Endometrial microvascular endothelial cells (primary cell): ENCODE data around the gene NKD2. TPM values are rescaled to one million over a fixed set of nuclear protein-coding genes. Genes with fewer than 3 reads are reported as not detected.

Experiments
- in situ Hi-C: cut with HindIII; loops from 2 replicates; pipeline ENCODE4 v1.10.0; 2017; ENCODE audit warnings: low sequenced_read_pairs, low pct_unique_long_range_greater_than_20kb; ENCODE audit errors: inconsistent ontology term
- total RNA-seq: library from RNA; depleted of rRNA; stranded (reverse); fragments of >200 nt; gene quantifications from one replicate; pipeline ENCODE4 v1.2.3, GENCODE V29; 2015; ENCODE audit errors: inconsistent ontology term

The NKD2 gene
- total RNA-seq, 1 donor from 2014 or later: not detected

DNA sequence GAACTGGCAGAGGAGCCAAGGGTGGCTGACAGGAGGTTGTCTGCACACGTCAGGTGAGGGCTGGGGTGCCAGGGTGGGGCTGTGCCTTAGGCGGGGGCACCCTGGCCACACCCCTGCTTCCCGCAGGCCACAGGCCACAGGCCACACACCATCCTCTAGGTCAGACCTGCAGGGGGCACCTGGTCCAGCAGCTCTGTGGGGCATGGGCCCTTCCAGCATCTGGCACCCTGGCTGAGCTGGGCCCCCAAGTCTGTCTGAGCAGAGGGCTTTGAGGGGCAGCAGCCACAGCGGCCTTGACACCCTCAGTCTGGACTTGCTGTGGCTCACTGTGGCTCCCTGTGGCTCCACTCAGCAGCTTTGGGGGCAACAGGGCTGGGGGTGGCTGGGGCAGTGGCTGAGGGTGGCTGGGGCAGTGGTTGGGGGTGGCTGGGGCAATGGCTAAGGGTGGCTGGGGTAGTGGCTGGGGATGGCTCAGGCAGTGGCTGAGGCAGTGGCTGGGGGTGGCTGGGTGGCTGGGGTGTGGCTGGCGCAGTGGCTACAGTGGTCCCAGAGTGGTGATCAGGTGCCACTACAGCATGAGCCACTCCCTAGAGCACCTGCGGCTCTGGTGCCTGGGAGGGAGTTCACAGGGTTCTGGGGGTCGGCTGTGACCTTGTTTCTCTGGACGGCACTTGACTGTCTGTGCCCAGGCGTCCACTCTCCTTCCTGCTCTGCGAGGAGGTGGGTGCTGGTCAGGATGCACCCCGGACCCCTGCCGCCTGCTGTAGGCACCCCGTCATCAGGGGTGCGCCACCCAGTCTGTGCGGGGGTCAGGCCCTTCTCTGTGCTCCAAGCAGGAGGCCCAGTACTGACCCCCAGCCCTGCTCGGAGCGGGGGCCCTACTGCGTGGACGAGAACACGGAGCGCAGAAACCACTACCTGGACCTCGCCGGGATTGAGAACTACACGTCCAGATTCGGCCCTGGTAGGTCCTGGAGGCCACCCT lies 27.1 kb downstream of the NKD2 start:
- in situ Hi-C loops: no loop called here

DNA sequence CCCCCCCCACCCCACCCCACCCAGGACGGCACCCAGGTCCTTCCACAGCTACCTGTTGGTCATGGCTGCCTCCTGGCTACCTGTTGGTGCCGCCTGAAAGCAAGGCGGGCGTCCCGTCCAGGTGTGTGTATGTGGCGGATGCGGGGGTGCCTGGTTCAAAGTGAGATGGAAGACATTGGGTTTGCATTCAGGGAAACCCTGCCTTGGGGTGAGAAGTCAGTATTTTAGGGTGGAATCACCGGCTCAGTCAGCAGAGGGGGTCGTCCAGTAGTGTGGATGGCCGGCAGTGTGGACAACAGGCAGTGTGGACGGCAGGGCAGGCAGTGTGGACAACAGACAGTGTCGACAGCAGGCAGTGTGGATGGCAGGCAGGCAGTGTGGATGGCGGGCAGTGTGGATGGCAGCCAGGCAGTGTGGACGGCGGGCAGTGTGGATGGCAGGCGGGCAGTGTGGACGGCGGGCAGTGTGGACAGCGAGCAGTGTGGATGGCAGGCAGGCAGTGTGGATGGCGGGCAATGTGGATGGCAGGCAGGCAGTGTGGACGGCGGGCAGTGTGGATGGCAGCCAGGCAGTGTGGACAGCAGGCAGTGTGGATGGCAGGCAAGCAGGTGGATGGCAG lies 28.0 kb downstream of the NKD2 start:
- in situ Hi-C loops: no loop called here

DNA sequence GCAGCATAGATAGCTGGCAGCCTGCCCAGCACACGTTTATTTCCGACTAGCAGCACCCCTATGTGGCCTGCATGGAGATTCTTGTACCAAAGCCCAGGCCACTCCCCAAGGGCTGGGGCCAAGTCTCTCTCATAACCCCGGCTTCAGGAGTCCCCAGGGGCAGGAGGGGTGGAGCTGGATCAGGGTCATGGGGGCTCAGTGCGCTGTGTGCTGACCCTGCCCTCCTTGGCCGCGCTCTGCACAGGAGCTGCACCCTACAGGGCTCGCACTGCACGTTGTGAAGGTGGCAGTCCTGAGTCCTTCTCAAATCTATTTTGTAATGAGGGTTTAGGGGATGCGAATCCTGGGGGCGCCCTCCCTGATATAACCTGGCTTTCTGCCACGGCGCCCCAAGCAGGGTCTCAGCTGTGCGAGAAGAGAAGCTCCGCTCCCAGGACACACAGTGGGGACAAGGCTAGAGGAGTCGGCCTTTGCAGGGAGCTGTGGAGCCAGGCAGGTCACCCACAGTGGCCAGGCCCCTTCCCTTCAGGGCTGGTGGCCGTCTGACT lies 28.6 kb downstream of the NKD2 start:
- in situ Hi-C loops: no loop called here

DNA sequence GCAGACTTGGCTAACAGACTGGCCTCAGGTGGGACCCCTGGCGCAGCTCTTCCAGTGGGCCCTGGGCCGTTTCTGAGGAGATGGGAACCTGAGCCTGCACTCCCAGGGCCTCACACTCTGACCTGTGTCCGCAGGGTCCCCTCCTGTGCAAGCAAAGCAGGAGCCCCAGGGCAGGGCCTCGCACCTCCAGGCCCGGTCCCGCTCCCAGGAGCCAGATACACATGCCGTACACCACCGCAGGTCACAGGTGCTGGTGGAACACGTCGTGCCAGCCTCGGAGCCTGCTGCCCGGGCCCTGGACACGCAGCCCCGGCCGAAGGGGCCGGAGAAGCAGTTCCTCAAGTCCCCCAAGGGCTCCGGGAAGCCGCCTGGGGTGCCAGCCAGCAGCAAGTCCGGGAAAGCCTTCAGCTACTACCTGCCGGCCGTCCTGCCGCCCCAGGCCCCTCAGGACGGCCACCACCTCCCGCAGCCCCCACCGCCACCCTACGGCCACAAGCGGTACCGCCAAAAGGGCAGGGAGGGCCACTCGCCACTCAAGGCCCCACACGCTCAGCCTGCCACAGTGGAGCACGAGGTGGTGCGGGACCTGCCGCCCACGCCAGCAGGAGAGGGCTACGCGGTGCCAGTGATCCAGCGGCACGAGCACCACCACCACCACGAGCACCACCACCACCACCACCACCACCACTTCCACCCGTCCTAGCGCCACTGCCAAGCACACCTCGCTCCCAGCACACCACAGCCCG lies 29.2 kb downstream of the NKD2 start:
- in situ Hi-C loops: no loop called here

DNA sequence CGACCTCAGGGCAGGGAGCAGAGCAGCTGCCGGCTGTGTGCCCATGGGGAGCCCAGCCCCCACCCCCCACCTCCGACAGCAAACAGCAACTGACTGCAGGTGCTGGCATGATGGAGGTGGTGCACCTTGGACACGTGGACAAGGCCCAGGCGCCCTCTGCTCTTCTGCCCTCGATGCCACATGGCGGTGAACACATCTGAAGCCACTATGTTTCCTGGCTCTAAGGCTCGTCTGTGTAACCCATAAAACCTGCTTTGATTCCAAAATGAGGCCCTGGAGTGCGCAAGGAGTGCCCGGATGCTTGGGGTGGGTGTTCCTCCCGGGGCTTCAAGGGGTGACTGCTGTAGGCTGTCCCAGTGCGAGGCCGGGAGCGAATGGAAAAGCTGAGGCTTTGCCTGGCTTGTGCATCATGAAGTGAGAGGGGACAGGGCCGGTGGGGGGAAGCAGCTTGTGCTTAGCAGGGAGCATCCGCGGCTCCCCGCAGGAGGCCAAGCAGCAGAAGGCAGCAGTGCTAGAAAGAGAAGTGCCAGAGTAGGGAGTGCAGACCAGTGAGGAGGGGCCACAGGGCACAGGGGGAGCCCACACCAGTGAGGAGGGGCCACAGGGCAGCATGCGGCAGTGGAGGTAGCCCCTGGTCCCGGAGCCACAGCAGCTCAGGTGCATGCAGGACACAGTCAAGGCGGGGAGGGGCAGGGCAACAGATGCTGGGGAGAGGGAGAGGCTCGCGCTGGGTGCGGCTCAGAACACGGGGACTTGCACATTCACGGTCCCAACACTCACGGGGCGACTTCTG lies 30.0 kb downstream of the NKD2 start:
- in situ Hi-C loops: no loop called here

DNA sequence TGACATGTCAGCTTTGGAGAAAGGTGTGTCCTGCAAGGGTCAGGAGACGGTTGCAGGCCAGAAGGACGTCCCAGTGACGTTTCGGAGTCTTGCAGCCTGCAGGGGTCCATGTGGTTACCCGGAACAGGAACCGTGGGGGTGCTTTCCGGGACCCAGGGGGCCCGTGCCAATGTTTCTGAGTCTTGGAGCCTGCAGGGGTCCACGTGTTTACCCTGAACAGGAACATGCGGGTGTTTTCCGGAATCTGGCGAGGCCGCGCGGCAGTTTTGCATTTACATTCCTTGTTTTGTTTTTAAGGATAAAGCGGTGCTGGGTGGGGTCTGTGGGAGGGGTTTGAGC lies 30.6 kb downstream of the NKD2 start:
- in situ Hi-C loops: no loop called here

DNA sequence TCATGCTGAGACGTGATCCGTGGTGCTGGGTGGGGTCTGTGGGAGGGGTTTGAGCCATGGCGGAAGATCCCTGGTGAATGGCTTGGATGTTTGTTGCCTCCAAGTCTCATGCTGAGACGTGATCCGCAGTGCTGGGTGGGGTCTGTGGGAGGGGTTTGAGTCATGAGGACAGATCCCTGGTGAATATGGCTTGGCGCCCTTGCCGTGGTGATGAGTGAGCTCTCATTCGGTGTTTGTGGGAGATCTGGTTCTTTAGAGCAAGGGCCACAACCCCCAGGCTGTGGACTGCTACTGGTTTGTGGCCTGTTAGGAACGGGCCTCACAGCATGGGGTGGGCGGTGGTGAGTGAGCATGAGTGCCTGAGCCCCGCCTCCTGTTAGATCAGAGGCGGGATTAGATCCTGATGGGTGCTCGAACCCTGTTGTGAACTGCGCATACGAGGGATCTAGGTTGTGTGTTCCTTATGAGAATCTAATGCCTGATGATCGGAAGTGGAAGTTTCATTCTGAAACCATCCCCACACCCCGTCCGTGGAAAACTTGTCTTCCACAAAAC lies 31.2 kb downstream of the NKD2 start:
- in situ Hi-C loops: no loop called here

DNA sequence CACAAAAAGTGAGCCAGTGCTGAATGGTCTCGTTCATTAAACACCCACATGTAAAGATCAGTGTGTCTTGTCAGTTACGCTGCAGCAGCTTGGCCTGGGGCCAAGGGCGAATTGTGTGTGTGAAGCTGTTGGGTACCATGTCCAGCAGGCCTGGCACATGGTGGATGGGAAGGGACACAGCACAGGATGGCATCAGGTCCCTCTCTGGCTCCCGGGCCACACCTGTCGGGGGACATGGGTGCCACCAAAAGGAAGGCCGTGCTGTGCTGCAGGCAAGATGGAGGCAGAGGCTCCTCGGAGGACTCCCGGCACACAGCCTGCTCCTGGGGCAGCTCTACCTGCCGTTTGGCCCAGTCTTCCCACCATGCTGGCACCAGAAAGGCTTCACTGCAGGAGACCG lies 32.0 kb downstream of the NKD2 start:
- in situ Hi-C loops: no loop called here

DNA sequence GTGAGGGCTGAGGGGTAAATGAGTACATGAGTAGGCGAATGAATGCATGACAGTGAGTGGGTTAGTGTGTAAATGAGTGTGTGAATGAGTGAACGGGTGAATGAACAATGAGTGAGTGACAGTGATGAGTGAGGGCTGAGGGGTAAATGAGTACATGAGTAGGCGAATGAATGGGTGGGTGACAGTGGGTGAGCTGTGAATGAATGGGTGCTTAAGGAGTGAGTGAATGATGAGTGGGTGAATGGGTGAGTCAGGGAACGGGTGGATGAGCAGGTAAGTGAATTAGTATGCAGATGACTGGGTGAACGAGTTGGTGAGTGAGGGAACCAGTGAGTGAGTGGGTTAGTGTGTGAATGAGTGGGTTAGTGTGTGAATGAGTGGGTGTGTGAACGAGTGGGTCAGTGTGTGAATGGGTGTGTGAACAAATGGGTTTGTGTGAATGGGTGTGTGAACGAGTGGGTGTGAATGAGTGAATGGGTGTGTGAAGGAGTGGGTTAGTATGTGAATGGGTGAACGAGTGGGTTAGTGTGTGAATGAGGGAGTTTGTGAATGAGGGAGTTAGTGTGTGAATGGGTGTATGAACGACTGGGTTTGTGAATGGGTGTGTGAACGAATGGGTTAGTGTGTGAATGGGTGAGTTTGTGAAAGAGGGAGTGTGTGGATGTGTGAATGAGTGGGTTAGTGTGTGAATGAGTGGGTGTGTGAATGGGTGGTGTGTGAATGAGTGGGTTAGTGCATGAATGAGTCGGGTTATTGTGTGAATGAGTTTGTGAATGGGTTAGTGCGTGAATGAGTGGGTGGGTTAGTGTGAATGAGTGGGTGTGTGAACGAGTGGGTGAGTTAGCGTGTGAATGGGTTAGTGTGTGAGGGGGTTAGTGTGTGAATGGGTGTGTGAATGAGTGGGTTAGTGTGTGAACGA lies 32.9 kb downstream of the NKD2 start:
- in situ Hi-C loops: no loop called here

DNA sequence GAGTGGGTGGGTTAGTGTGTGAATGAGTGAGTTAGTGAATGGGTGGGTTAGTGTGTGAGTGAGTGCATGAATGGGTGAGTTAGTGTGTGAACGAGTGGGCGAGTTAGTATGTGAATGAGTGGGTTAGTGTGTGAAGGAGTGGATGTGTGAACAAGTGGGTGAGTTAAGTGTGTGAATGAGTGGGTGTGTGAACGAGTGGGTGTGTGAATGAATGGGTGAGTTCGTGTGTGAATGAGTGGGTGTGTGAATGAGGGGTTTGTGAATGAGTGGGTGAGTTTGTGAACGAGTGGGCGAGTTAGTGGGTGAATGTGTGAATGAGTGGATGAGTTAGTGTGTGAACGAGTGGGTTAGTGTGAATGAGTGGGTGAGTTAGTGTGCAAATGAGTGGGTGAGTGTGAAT lies 34.0 kb downstream of the NKD2 start:
- in situ Hi-C loops: no loop called here

DNA sequence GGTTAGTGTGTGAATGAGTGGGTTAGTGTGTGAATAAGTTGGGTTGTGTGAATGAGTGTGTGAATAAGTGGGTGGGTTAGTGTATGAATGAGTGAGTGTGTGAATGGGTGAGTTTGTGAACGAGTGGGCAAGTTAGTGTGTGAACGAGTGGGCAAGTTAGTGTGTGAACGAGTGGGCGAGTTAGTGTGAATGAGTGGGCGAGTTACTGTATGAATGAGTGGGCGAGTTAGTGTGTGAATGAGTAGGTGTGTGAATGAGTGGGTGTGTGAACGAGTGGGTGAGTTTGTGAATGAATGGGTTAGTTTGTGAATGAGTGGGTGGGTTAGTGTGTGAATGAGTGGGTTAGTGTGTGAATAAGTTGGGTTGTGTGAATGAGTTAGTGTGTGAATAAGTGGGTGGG lies 34.7 kb downstream of the NKD2 start:
- in situ Hi-C loops: no loop called here

DNA sequence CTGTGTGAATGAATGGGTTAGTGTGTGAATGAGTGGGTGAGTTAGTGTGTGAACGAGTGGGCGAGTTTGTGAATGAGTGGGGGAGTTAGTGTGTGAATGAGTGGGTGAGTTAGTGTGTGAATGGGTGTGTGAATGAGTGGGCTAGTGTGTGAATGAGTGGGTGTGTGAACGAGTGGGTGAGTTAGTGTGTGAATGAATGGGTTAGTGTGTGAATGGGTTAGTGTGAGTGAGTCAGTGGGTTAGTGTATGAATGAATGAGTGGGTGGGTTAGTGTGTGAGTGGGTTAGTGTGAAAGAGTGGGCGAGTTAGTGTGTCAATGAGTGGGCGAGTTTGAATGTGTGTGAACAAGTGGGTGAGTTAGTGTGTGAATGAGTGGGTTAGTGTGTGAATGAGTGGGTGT lies 35.5 kb downstream of the NKD2 start:
- in situ Hi-C loops: no loop called here

DNA sequence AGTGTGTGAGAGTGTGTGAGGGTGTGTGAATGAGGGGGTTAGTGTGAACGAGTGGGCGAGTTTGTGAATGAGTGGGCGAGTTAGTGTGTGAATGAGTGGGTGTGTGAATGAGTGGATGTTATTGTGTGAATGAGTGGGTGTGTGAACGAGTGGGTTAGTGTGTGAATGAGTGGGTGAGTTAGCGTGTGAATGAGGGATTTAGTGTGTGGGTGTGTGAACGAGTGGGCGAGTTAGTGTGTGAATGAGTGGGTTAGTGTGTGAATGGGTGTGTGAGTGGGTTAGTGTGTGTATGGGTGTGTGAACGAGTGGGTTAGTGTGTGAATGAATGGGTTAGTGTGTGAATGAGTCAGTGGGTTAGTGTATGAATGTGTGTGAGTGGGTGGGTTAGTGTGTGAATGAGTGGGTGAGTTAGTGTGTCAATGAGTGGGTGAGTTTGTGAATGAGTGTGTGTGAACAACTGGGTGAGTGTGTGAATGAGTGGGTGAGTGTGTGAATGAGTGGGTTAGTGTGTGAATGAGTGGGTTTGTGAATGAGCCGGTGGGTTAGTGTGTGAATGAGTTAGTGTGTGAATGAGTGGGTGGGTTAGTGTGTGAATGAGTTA lies 37.5 kb downstream of the NKD2 start:
- in situ Hi-C loops: no loop called here

DNA sequence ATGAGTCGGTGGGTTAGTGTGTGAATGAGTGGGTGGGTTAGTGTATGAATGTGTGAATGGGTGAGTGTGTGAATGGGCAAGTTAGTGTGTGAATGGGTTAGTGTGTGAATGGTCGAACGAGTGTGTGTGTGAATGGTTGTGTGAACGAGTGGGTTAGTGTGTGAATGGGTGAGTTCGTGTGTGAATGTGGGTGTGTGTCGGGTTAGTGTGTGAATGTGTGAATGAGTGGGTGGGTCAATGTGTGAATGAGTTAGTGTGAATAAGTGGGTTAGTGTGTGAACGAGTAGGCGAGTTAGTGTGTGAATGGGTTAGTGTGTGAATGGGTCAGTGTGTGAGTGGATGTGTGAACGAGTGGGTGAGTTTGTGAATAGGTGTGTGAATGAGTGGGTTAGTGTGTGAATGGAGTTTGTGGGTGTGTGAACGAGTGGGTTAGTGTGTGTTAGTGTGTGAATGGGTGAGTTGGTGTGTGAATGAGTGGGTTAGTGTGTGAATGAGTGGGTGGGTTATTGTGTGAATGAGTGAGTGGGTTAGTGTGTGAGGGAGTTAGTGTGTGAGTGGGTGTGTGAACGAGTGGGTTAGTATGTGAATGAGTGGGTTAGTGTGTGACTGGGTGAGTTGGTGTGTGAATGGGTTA lies 38.8 kb downstream of the NKD2 start:
- in situ Hi-C loops: no loop called here

DNA sequence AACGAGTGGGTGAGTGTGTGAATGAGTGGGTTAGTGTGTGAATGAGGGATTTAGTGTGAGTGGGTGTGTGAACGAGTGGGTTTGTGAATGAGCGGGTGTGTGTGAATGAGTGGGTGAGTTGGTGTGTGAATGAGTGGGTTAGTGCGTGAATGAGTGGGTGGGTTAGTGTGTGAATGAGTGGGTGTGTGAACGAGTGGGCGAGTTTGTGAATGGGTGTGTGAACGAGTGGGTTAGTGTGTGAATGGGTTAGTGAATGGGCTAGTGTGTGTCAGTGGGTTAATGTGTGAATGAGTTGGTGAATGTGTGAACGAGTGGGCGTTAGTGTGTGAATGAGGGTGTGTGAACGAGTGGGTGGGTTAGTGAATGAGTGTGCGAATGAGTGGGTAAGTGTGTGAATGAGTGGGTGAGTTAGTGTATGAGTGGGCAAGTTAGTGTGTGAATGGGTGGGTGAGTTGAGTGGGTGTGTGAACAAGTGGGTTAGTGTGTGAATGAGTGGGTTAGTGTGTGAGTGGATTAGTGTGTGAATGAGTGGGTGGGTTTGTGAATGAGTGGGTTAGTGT lies 39.6 kb downstream of the NKD2 start:
- in situ Hi-C loops: no loop called here
